Activated CD8-positive, alpha-beta memory T cell treated with anti-CD3 and anti-CD28 coated beads for 36 hours (primary cell): ENCODE data around the gene GRIPAP1. TPM values are rescaled to one million over a fixed set of nuclear protein-coding genes. Genes with fewer than 3 reads are reported as not detected.

Source experiments
- CTCF ChIA-PET: fragments of 350-600 bp; sonication (Branson Sonifier 250); formaldehyde crosslinking; loops from one replicate; lab custom pipeline; 2021; ENCODE audit warnings: antibody characterized with exemption; lab: Charles Lee
- POLR2A ChIA-PET: fragments of 350-600 bp; sonication (Branson Sonifier 250); formaldehyde crosslinking; loops from one replicate; lab custom pipeline; 2021; ENCODE audit warnings: antibody characterized with exemption; lab: Charles Lee
- total RNA-seq, 2 experiments: library from RNA; stranded (reverse); gene quantifications; one replicate each; pipeline ENCODE4 v1.2.3, GENCODE V29; 2021

GRIPAP1 gene
- total RNA-seq, 2 experiments from 2014 or later, result 60.8 TPM

DNA sequence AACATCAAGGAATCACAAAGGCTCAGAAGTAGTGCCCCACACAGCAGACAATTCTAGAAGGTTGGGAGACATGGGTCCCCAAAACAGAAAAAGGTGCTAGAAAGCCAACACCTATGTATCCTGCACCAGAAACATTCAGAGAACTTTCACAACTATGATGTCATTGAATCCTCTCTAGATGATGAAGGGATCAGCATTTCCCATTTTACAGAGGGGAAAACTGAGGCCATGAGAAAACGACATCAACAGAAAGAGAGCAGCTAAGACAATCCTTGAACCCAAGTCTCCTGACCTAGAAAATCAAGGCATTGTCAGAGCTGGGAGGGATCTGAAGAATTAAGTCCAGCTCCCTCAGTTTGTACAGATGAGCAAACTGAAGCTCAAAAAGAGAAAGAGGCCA, 33.7 kb downstream of the GRIPAP1 start:
- ChIA-PET POLR2A (no interaction called here), CTCF (no interaction called here)

- ChIA-PET CTCF (no interaction called here), POLR2A (no interaction called here)
These were observed 35.1 kb downstream of the GRIPAP1 start for GRCh38 chrX:48966796-48967579.

DNA sequence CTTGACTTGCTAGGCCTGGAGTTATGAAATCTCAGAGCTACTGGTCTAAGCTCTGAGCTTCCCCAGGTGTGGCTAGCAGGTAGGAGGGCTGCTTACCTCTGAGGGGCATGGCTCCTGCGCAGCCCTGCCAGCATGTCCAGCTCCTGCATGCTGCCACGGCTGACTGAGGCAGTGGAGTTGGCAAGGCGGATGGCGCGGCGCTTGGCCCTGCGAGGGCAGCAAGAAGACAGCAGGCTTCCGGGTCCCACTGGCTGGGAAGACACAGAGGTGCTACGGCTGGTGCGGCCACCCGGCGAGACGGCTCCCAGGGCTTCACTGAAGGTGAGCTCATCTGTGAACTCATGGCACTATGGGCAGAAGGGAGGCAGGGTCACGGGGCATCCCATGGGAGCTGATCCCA, 36.1 kb downstream of the GRIPAP1 start:
- ChIA-PET POLR2A (no interaction called here), CTCF (no interaction called here)

- CTCF ChIA-PET, result interaction anchor here (0.7 kb wide), 1 partner anchor 224 kb away, joined by 4 read pairs; the partner anchor contains the start of gene PRICKLE3
These were observed 40.4 kb downstream of the GRIPAP1 start for GRCh38 chrX:48961585-48962091.

GRCh38 chrX:48960291-48960690, 41.8 kb downstream of the GRIPAP1 start:
- CTCF ChIA-PET, result no interaction called here
- POLR2A ChIA-PET, result no interaction called here

More at GRCh38 chrX:48961585-48962091, 40.4 kb downstream of the GRIPAP1 start:
- POLR2A ChIA-PET, result no interaction called here

- CTCF ChIA-PET, result no interaction called here
- POLR2A ChIA-PET, result interaction anchor here (0.5 to 1.4 kb wide), 7 partner anchors 21 to 214 kb away, joined by 3 to 8 read pairs (median 4); partner anchors contain the start of genes GRIPAP1 and TFE3
These were observed 43.4 kb downstream of the GRIPAP1 start for GRCh38 chrX:48958635-48959094.

GRCh38 chrX:48957827-48958634, 44.0 kb downstream of the GRIPAP1 start:
- ChIA-PET POLR2A (interaction anchor here (0.5 to 1.4 kb wide), 9 partner anchors 21 to 215 kb away, joined by 3 to 8 read pairs (median 4); partner anchors contain the start of genes GRIPAP1 and TFE3), CTCF (no interaction called here)

- CTCF ChIA-PET, result no interaction called here
These were observed 44.6 kb downstream of the GRIPAP1 start, which contains the start of gene OTUD5 for GRCh38 chrX:48957477-48957826. OTUD5 (minus strand) TSS chrX:48957607; CDS start chrX:48957570, 37 bp downstream.

GRCh38 chrX:48956728-48957414, 45.2 kb downstream of the GRIPAP1 start:
- CTCF ChIA-PET, result interaction anchor here (0.6 to 1.5 kb wide), 2 partner anchors 13 to 114 kb away, joined by 3 read pairs; no protein-coding TSS in a partner anchor
- POLR2A ChIA-PET, result interaction anchor here (0.9 kb wide), 1 partner anchor 211 kb away, joined by 3 read pairs; no protein-coding TSS in a partner anchor

More at GRCh38 chrX:48957477-48957826, 44.6 kb downstream of the GRIPAP1 start, which contains the start of gene OTUD5:
- POLR2A ChIA-PET, result interaction anchor here (0.8 kb wide), 2 partner anchors 86 to 99 kb away, joined by 3 to 5 read pairs; no protein-coding TSS in a partner anchor

- CTCF ChIA-PET, result interaction anchor here (1.1 kb wide), 1 partner anchor 9 kb away, joined by 3 read pairs; no protein-coding TSS in a partner anchor
- POLR2A ChIA-PET, result interaction anchor here (1.0 to 2.0 kb wide), 2 partner anchors 37 to 57 kb away, joined by 3 to 4 read pairs; partner anchors contain the start of gene SLC35A2
These were observed 53.5 kb downstream of the GRIPAP1 start for GRCh38 chrX:48948589-48948988.

- CTCF ChIA-PET, result interaction anchor here (1.0 to 1.5 kb wide), 5 partner anchors 10 to 55 kb away, joined by 3 to 4 read pairs (median 4); no protein-coding TSS in a partner anchor
- POLR2A ChIA-PET, result interaction anchor here (1.0 kb wide), 1 partner anchor 9 kb away, joined by 3 read pairs; no protein-coding TSS in a partner anchor
These were observed 56.3 kb downstream of the GRIPAP1 start for GRCh38 chrX:48945517-48946348.

DNA sequence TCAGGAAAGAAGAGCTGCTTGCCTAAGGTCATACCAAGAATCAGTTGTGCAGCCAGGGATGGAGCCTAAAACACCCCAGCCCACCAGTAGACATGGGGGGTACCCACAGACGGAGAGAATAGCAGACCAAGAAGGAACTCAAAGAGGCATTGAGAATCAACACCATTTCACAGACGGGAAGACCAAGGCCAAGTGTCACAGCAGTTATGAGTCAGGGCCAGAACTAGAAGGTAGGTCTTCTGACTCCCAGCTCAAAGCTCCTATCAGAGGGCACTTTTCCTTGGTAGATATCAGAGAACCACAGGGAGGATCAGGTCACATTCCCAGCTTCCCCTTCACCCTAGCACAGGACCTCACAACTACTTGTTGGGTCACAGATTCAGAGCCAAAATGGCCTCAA, 59.2 kb downstream of the GRIPAP1 start:
- POLR2A ChIA-PET, result interaction anchor here (1.2 to 1.6 kb wide), 2 partner anchors 24 to 51 kb away, joined by 4 to 6 read pairs; partner anchors contain the start of gene PIM2
- CTCF ChIA-PET, result interaction anchor here (1.2 kb wide), 1 partner anchor 13 kb away, joined by 3 read pairs; no protein-coding TSS in a partner anchor

DNA sequence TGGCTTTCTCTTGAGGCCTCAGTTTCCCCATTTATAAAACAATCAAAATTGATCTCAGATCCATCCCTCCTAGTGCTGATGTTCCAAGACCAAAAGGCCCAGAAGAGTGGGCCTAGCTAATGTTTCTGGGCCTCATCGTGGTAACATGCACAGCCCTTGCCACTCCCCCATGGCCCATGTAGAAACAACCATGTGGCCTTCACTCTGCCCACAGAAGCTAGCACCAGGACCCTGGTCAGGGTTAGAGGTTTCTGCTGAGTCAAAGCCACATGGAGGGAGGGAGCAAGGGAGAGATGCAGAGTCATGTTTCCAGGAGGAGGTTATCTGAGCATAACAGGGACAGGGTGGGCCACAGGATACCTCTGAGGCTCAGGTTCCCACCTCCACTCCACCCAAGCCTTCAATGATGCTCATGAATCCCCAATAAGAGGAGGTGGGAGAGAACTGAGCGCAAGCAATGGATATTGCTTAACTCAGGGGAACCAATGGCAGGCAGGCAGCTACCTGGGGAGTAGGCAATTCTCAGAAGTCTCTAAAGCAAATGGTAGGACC, 61.6 kb downstream of the GRIPAP1 start:
- ChIA-PET CTCF (interaction anchor here (0.5 to 2.6 kb wide), 4 partner anchors 21 to 284 kb away, joined by 3 to 13 read pairs (median 4); partner anchors contain the start of gene PIM2), POLR2A (interaction anchor here (0.7 to 6.7 kb wide), 2 partner anchors 21 to 42 kb away, joined by 3 to 76 read pairs; partner anchors contain the start of genes PIM2 and PQBP1)

DNA sequence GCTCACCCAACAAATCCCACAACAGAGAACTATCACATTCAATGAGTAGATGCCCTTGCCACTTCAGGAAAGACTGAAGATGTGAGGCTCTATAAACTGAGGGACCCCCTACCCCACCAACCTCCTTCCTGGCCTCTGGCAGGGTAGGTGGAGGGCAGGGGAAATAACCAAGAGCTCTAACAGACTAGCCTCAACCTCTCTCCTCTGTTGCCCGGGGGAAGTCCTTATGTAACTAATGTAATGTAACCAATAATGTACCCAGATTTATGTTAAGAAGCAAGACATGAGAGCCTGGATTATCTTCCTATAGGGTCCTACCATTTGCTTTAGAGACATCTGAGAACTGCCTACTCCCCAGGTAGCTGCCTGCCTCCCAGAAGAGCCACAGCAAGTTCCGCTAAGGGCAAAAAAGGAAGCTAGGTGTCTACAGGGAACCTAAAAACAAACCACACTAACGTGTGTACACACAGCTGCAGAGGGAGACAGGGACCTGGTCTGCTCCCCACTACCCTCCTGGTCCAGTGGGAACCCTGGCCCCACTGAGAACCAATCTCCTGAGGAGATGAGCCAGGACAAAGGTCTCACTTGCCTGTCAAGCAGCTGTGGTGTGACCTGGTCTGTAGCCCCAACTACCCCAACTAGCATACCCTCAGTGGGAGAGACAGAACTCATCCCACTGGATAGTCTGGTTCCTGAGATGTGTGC, 62.4 kb downstream of the GRIPAP1 start:
- POLR2A ChIA-PET, result interaction anchor here (0.7 to 6.7 kb wide), 3 partner anchors 21 to 42 kb away, joined by 3 to 76 read pairs (median 8); partner anchors contain the start of genes PIM2, PQBP1 and SLC35A2
- CTCF ChIA-PET, result interaction anchor here (0.6 to 2.6 kb wide), 6 partner anchors 9 to 81 kb away, joined by 3 to 13 read pairs (median 4); partner anchors contain the start of gene PIM2

DNA sequence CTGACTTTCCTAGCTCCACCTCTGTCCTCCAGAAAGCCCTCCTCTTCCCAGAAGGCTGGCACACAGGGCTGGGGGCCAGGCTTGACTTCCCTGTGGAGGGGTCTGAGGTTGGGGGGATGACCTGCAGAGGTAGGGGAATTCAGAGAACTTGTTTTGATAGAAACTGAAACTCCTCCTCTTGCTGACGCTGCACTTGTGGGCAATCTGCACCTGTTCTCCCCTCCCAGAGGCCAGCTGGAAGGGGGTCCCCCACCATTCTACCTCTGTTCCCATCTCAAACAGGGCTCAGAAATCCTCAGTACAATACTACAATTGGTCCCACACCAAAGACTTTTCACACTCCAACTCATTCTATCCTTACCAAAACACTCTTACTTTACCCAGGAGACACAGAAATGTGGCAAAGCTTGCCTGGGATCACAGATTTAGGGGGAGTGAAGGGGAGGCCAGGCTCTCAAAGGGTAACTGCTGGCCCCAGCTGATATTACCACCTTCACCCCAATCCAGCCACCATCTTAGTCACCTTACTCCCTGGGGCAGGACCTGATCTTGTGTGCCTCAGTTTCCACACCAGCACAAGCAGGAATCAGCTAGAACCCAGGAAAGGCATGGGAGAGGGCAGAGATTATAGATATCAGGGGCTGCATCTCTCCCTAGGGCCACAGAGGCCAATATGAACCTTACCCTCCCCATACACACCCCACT, 63.2 kb downstream of the GRIPAP1 start:
- CTCF ChIA-PET, result interaction anchor here (0.6 to 1.6 kb wide), 5 partner anchors 21 to 82 kb away, joined by 3 to 6 read pairs (median 3); no protein-coding TSS in a partner anchor
- POLR2A ChIA-PET, result interaction anchor here (0.8 to 6.7 kb wide), 4 partner anchors 16 to 105 kb away, joined by 3 to 76 read pairs (median 6); partner anchors contain the start of genes PIM2, SLC35A2 and TFE3
